H9 (cell line): Measurements from ENCODE around the gene YPEL4. TPM values are rescaled to one million over a fixed set of nuclear protein-coding genes. Genes with fewer than 3 reads are reported as not detected.

ENCODE experiments used
- DNase-seq: peaks from one replicate; pipeline ENCODE4 v3.0.0-alpha.2; 2017
- H2AFZ ChIP-seq: one replicate; pipeline ENCODE4 v1.6.1; 2013; ENCODE audit warnings: mild to moderate bottlenecking, low read length, control low read depth, moderate library complexity
- H2AK5ac ChIP-seq: 2 replicates; pipeline ENCODE4 v1.6.1; 2013; ENCODE audit warnings: low read length, control low read depth, mixed read lengths; ENCODE audit not compliant: insufficient read length
- H2BK120ac ChIP-seq: one replicate; pipeline ENCODE4 v1.6.1; 2013; ENCODE audit warnings: low read depth, mild to moderate bottlenecking, low read length, control low read depth, inconsistent platforms; ENCODE audit not compliant: poor library complexity, severe bottlenecking
- H2BK12ac ChIP-seq: 2 replicates; pipeline ENCODE4 v1.6.1; 2013; ENCODE audit warnings: low read length, control low read depth, mixed read lengths, low read depth; ENCODE audit not compliant: insufficient read length
- H2BK15ac ChIP-seq: 2 replicates; pipeline ENCODE4 v1.6.1; 2013; ENCODE audit warnings: low read depth, low read length, control low read depth
- H2BK20ac ChIP-seq: one replicate; pipeline ENCODE4 v1.6.1; 2013; ENCODE audit warnings: low read depth, mild to moderate bottlenecking, low read length, control low read depth, inconsistent platforms; ENCODE audit not compliant: poor library complexity, severe bottlenecking
- H2BK5ac ChIP-seq: 2 replicates; pipeline ENCODE4 v1.6.1; 2013; ENCODE audit warnings: low read length, control low read depth, mixed read lengths; ENCODE audit not compliant: insufficient read length
- H3K14ac ChIP-seq: 2 replicates; pipeline ENCODE4 v1.6.1; 2013; ENCODE audit warnings: low read length, control low read depth; ENCODE audit not compliant: insufficient read depth
- H3K18ac ChIP-seq: 2 replicates; pipeline ENCODE4 v1.6.1; 2013; ENCODE audit warnings: low read depth, mild to moderate bottlenecking, mixed read lengths, low read length, control low read depth; ENCODE audit not compliant: insufficient read length
- H3K23ac ChIP-seq: 2 replicates; pipeline ENCODE4 v1.6.1; 2013; ENCODE audit warnings: low read length, control low read depth, mixed read lengths, low read depth; ENCODE audit not compliant: insufficient read length
- H3K23me2 ChIP-seq: 2 replicates; pipeline ENCODE4 v1.6.1; 2013; ENCODE audit warnings: low read depth, mild to moderate bottlenecking, mixed read lengths, low read length, control low read depth; ENCODE audit not compliant: insufficient read length, poor library complexity, severe bottlenecking
- H3K27ac ChIP-seq: 2 replicates; pipeline ENCODE4 v1.5.1; 2013; ENCODE audit warnings: low read length, control low read depth, mixed read lengths, low read depth; ENCODE audit not compliant: insufficient read length
- H3K27me3 ChIP-seq: 2 replicates; pipeline ENCODE4 v1.6.1; 2013; ENCODE audit warnings: low read length, control low read depth, inconsistent platforms; ENCODE audit not compliant: insufficient read depth
- H3K4ac ChIP-seq: 2 replicates; pipeline ENCODE4 v1.6.1; 2013; ENCODE audit warnings: low read depth, mild to moderate bottlenecking, control low read depth, inconsistent platforms, low read length, moderate library complexity
- H3K4me1 ChIP-seq: 2 replicates; pipeline ENCODE4 v1.6.1; 2013; ENCODE audit warnings: low read length, control low read depth, inconsistent platforms; ENCODE audit not compliant: insufficient read depth
- H3K4me2 ChIP-seq: 2 replicates; pipeline ENCODE4 v1.6.1; 2013; ENCODE audit warnings: low read length, control low read depth, mixed read lengths; ENCODE audit not compliant: insufficient read length, insufficient read depth
- H3K56ac ChIP-seq: 2 replicates; pipeline ENCODE4 v1.6.1; 2013; ENCODE audit warnings: low read depth, mild to moderate bottlenecking, mixed read lengths, low read length, control low read depth; ENCODE audit not compliant: insufficient read length
- H3K79me1 ChIP-seq: 2 replicates; pipeline ENCODE4 v1.6.1; 2013; ENCODE audit warnings: low read depth, mild to moderate bottlenecking, moderate library complexity, low read length, control low read depth, inconsistent platforms; ENCODE audit not compliant: insufficient read depth, poor library complexity, severe bottlenecking
- H3K79me2 ChIP-seq: 2 replicates; pipeline ENCODE4 v1.6.1; 2013; ENCODE audit warnings: low read length, control low read depth, inconsistent platforms; ENCODE audit not compliant: insufficient read depth
- H3K9ac ChIP-seq: 2 replicates; pipeline ENCODE4 v1.6.1; 2013; ENCODE audit warnings: low read length, control low read depth, mixed read lengths; ENCODE audit not compliant: insufficient read length; ENCODE audit errors: extremely low read depth
- H3K9me3 ChIP-seq: one replicate; pipeline ENCODE4 v1.6.1; 2013; ENCODE audit warnings: low read depth, low read length, inconsistent platforms; ENCODE audit not compliant: control insufficient read depth
- H3T11ph ChIP-seq: one replicate; pipeline ENCODE4 v1.6.1; 2013; ENCODE audit warnings: mild to moderate bottlenecking, low read length, control low read depth, inconsistent platforms
- H4K20me1 ChIP-seq: one replicate; pipeline ENCODE4 v1.6.1; 2013; ENCODE audit not compliant: control insufficient read depth, insufficient read length, insufficient read depth
- H4K5ac ChIP-seq: 2 replicates; pipeline ENCODE4 v1.6.1; 2013; ENCODE audit warnings: low read depth, mild to moderate bottlenecking, mixed read lengths, low read length, control low read depth; ENCODE audit not compliant: insufficient read length
- H4K8ac ChIP-seq: replicated peaks from 2 replicates; pipeline ENCODE4 v1.6.1; 2013; ENCODE audit warnings: low read length, control low read depth, mixed read lengths, low read depth; ENCODE audit not compliant: insufficient read length
- H4K91ac ChIP-seq: 2 replicates; pipeline ENCODE4 v1.6.1; 2013; ENCODE audit warnings: low read depth, mild to moderate bottlenecking, moderate library complexity, mixed read lengths, low read length, control low read depth; ENCODE audit not compliant: insufficient read length
- H3K27ac Mint-ChIP-seq, 3 experiments: 2 replicates in 2 of 3; 3 replicates in 1 of 3; pipeline ENCODE4 v1.8.0; 2020 to 2021; ENCODE audit warnings: mixed read lengths in 3 of 3, mild to moderate bottlenecking in 1 of 3, moderate library complexity in 1 of 3
- H3K27me3 Mint-ChIP-seq: 2 replicates; pipeline ENCODE4 v1.8.0; 2021; ENCODE audit warnings: low read depth, mild to moderate bottlenecking, moderate library complexity, mixed read lengths
- H3K36me3 Mint-ChIP-seq, 3 experiments: 2 replicates in 2 of 3; 3 replicates in 1 of 3; pipeline ENCODE4 v1.8.0; 2020 to 2021; ENCODE audit warnings: low read depth in 3 of 3, mixed read lengths in 3 of 3; ENCODE audit not compliant: insufficient read depth in 1 of 3
- H3K4me1 Mint-ChIP-seq, 2 experiments: 2 replicates each; pipeline ENCODE4 v1.8.0; 2020; ENCODE audit warnings: mixed read lengths in 2 of 2
- H3K4me3 Mint-ChIP-seq, 2 experiments: 2 replicates in 1 of 2; 3 replicates in 1 of 2; pipeline ENCODE4 v1.8.0; 2020 to 2021; ENCODE audit warnings: mild to moderate bottlenecking in 2 of 2, mixed read lengths in 2 of 2, moderate library complexity in 1 of 2
- H3K9me3 Mint-ChIP-seq, 2 experiments: 2 replicates in 1 of 2; 3 replicates in 1 of 2; pipeline ENCODE4 v1.8.0; 2020; ENCODE audit warnings: mild to moderate bottlenecking in 2 of 2, mixed read lengths in 2 of 2, moderate library complexity in 1 of 2
- WGBS: extraction: QIAGEN DNeasy Blood & Tissue Kit; methylation state at CpG from one replicate; pipeline ENCODE4 v1.1.7; 2013; ENCODE audit warnings: missing lambda C conversion rate, low lambda C conversion rate, mixed read lengths; ENCODE audit not compliant: insufficient read length; ENCODE audit errors: extremely low coverage; 5-methylcytosine and 5-hydroxymethylcytosine counted together
- total RNA-seq: library from RNA; stranded (reverse); gene quantifications from 2 replicates; pipeline ENCODE4 v1.2.1, GENCODE V29; 2021
- TF ChIP-seq, protein P1 (sequence below): fragments of 200-600 bp; sonication (generic); conservative IDR thresholded peaks from 3 replicates; pipeline ENCODE4 v1.8.0; 2021; ENCODE audit warnings: antibody characterized with exemption, mild to moderate bottlenecking

Gene YPEL4
- total RNA-seq, 1 experiment from 2014 or later = 0.13 TPM

- no peak overlapping the region for H2BK12ac ChIP-seq
- Mint-ChIP-seq H3K36me3 (peaks cover 19 to 37% (median 21%) of the 10 kb centered on the region in 3 experiments), H3K27ac (no peak overlapping the region), H3K4me3 (no peak overlapping the region), H3K27me3 (no peaks in the 10 kb centered on the region), H3K4me1 (peaks cover 2 to 12% of the 10 kb centered on the region in 2 experiments; a peak in 2 of 4 replicates), H3K9me3 (no peaks in the 10 kb centered on the region)
- H2AFZ ChIP-seq = no peak overlapping the region
- peaks cover 3% of the 10 kb centered on the region; the same call in 1 of the 2 replicates for H3K4me1 ChIP-seq
- no peak overlapping the region for H3K27ac ChIP-seq
- H3K79me2 ChIP-seq = no peaks in the 10 kb centered on the region
- H3K79me1 ChIP-seq = no peaks in the 10 kb centered on the region
- no peak overlapping the region for H3K4me2 ChIP-seq
- no peak overlapping the region for H2BK120ac ChIP-seq
- H3K9ac ChIP-seq = no peak overlapping the region
- H2BK15ac ChIP-seq = no peak overlapping the region
- WGBS = no CpG with 5 or more reads among the region's 4 CpGs
- no peak overlapping the region for H3K4ac ChIP-seq
- no peak overlapping the region for H2AK5ac ChIP-seq
- no peak overlapping the region for H3K18ac ChIP-seq
- H3K27me3 ChIP-seq = no peaks in the 10 kb centered on the region
- no peak overlapping the region for H2BK5ac ChIP-seq
- no peaks in the 10 kb centered on the region for H4K20me1 ChIP-seq
- H3K23me2 ChIP-seq = no peaks in the 10 kb centered on the region
- H3K23ac ChIP-seq = no peak overlapping the region
- H3K56ac ChIP-seq = no peak overlapping the region
- H3T11ph ChIP-seq = no peak overlapping the region
- H4K8ac ChIP-seq = no peak overlapping the region
- no peaks in the 10 kb centered on the region for H3K9me3 ChIP-seq
- H3K14ac ChIP-seq = no peak overlapping the region
- no peak for DNase-seq
- H2BK20ac ChIP-seq = no peak overlapping the region
- H4K91ac ChIP-seq = no peak overlapping the region
- TF ChIP-seq, protein P1, sequence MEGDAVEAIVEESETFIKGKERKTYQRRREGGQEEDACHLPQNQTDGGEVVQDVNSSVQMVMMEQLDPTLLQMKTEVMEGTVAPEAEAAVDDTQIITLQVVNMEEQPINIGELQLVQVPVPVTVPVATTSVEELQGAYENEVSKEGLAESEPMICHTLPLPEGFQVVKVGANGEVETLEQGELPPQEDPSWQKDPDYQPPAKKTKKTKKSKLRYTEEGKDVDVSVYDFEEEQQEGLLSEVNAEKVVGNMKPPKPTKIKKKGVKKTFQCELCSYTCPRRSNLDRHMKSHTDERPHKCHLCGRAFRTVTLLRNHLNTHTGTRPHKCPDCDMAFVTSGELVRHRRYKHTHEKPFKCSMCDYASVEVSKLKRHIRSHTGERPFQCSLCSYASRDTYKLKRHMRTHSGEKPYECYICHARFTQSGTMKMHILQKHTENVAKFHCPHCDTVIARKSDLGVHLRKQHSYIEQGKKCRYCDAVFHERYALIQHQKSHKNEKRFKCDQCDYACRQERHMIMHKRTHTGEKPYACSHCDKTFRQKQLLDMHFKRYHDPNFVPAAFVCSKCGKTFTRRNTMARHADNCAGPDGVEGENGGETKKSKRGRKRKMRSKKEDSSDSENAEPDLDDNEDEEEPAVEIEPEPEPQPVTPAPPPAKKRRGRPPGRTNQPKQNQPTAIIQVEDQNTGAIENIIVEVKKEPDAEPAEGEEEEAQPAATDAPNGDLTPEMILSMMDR = no peak
- H4K5ac ChIP-seq = no peak overlapping the region
These were observed 39.5 kb downstream of the YPEL4 start for GRCh38 chr11:57610170-57610569.
